ENCODE measurements around the gene CORO6.
"Not testable (repeated sequence)": the region's sequence is repeated elsewhere in the genome, so short reads cannot be mapped to it uniquely, and the experiment has no call there.

CORO6 gene

GRCh38 chr17:29622337-29623282 is at the start of gene CORO6:
TSS of gene CORO6 (minus strand) at chr17:29622912. CDS start at chr17:29621421, 1,491 bp downstream.
- peak; percentile 78 for DNase-seq

- no peak for DNase-seq
These were observed 48.9 kb upstream of the CORO6 start for GRCh38 chr17:29671661-29672060.

- DNase-seq, result no peak
These were observed 46.6 kb upstream of the CORO6 start for GRCh38 chr17:29669266-29669665.

- no peak for DNase-seq
These were observed 45.3 kb upstream of the CORO6 start for GRCh38 chr17:29667969-29668368.

- DNase-seq, result no peak
These were observed 42.7 kb upstream of the CORO6 start for GRCh38 chr17:29665481-29665810.

GRCh38 chr17:29664743-29665480 is 42.2 kb upstream of the CORO6 start:
- peak; percentile 65 for DNase-seq

- no peak for DNase-seq
These were observed 40.4 kb upstream of the CORO6 start for GRCh38 chr17:29663155-29663554.

- DNase-seq, result no peak
These were observed 38.5 kb upstream of the CORO6 start for GRCh38 chr17:29661213-29661612.

- peak; percentile 29 for DNase-seq
These were observed 36.4 kb upstream of the CORO6 start for GRCh38 chr17:29659155-29659554.

GRCh38 chr17:29655323-29655722 is 32.6 kb upstream of the CORO6 start:
- no peak for DNase-seq

- no peak for DNase-seq
These were observed 31.4 kb upstream of the CORO6 start for GRCh38 chr17:29653995-29654714.

- no peak for DNase-seq
These were observed 30.3 kb upstream of the CORO6 start for GRCh38 chr17:29652976-29653375.

GRCh38 chr17:29651913-29652312 is 29.2 kb upstream of the CORO6 start:
- DNase-seq, result not testable (repeated sequence)

- no peak for DNase-seq
These were observed 27.7 kb upstream of the CORO6 start for GRCh38 chr17:29650396-29650795.

GRCh38 chr17:29649359-29649758 is 26.6 kb upstream of the CORO6 start:
- DNase-seq, result no peak

GRCh38 chr17:29648005-29648404 is 25.3 kb upstream of the CORO6 start:
- DNase-seq, result no peak

GRCh38 chr17:29645515-29646051 is 22.9 kb upstream of the CORO6 start:
- DNase-seq, result no peak

GRCh38 chr17:29643817-29644160 is 21.1 kb upstream of the CORO6 start:
- no peak for DNase-seq

GRCh38 chr17:29642171-29642611 is 19.5 kb upstream of the CORO6 start:
- DNase-seq, result no peak

- DNase-seq, result no peak
These were observed 18.4 kb upstream of the CORO6 start for GRCh38 chr17:29640981-29641642.

- no peak for DNase-seq
These were observed 17.7 kb upstream of the CORO6 start for GRCh38 chr17:29640413-29640812.

GRCh38 chr17:29633886-29634285 is 11.2 kb upstream of the CORO6 start:
- DNase-seq, result no peak
